Brain microvascular endothelial cell (primary cell): ENCODE results near the gene PCDH1.

Experiments
- DNase-seq: peaks from one replicate; pipeline ENCODE4 v3.0.0-alpha.2; 2020
- H3K27ac ChIP-seq: fragments of 250-450 bp; sonication (Bioruptor Pico); 2 replicates; pipeline ENCODE4 v1.5.1; 2020; ENCODE audit warnings: mild to moderate bottlenecking, moderate library complexity
- H3K27me3 ChIP-seq: fragments of 250-450 bp; sonication (Bioruptor Pico); replicated peaks from 2 replicates; pipeline ENCODE4 v1.5.1; 2020; ENCODE audit warnings: mild to moderate bottlenecking
- H3K36me3 ChIP-seq: fragments of 250-450 bp; sonication (Bioruptor Pico); replicated peaks from 2 replicates; pipeline ENCODE4 v1.5.1; 2020; ENCODE audit warnings: mild to moderate bottlenecking
- H3K4me3 ChIP-seq: 2 replicates; pipeline ENCODE4 v1.5.1; 2011; ENCODE audit warnings: low read depth, mild to moderate bottlenecking, control low read depth, low read length, moderate library complexity
- in situ Hi-C: cut with HindIII; loops from 2 replicates; pipeline ENCODE4 v1.10.0; 2017; ENCODE audit warnings: low sequenced_read_pairs, low pct_ligation_motif_present
- TF ChIP-seq, protein P1 (sequence below): IDR thresholded peaks from 2 replicates; pipeline ENCODE4 v1.5.1; 2011; ENCODE audit warnings: low read depth, mild to moderate bottlenecking, moderate library complexity, low read length, control low read depth, inconsistent platforms; ENCODE audit errors: missing control alignments

The PCDH1 gene

DNA sequence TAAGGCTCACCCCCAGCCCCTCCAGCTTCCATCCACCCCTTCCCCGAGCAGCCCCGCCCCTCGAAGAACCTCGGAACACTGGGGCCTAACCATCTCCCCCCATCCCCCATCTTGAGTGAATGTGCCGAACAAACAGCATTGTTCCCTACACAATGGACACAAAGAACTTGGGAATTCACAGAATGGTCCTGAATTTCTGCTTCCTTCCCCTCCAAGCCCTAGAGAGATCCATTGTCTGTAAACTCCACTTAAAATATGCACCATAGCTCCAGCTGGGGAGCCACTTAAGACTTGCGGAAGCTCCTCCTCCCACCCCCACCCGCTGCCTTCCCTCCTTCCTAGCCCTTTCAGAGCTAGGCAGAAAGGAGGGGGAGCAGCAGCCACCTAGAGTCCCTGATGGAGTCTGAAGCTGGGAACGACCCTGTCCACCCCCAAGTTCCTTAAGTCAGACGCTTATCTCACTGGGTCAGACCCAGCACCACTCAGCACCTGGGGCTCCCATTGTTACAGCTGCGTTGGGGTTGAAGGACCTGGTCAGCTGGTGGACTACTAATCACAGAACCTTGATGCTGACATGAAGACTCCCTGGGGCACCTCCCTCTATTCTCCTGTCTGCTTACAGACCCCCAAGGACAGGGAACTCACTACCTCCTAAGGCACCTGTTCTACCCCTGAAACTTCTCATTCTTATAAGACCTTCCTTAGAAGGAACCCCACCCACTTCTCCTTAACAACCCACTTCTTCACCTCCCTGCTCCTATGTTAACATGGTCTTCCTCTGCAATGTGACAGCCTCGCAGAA, 61.4 kb downstream of the PCDH1 start:
- DNase-seq, result no peak
- Histone ChIP-seq H3K27ac (no peak overlapping the region), H3K4me3 (no peak overlapping the region), H3K27me3 (peaks cover 4% of the 10 kb centered on the region), H3K36me3 (no peaks in the 10 kb centered on the region)
- in situ Hi-C loops, result no loop called here
- TF ChIP-seq, protein P1, sequence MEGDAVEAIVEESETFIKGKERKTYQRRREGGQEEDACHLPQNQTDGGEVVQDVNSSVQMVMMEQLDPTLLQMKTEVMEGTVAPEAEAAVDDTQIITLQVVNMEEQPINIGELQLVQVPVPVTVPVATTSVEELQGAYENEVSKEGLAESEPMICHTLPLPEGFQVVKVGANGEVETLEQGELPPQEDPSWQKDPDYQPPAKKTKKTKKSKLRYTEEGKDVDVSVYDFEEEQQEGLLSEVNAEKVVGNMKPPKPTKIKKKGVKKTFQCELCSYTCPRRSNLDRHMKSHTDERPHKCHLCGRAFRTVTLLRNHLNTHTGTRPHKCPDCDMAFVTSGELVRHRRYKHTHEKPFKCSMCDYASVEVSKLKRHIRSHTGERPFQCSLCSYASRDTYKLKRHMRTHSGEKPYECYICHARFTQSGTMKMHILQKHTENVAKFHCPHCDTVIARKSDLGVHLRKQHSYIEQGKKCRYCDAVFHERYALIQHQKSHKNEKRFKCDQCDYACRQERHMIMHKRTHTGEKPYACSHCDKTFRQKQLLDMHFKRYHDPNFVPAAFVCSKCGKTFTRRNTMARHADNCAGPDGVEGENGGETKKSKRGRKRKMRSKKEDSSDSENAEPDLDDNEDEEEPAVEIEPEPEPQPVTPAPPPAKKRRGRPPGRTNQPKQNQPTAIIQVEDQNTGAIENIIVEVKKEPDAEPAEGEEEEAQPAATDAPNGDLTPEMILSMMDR, result no peak

DNA sequence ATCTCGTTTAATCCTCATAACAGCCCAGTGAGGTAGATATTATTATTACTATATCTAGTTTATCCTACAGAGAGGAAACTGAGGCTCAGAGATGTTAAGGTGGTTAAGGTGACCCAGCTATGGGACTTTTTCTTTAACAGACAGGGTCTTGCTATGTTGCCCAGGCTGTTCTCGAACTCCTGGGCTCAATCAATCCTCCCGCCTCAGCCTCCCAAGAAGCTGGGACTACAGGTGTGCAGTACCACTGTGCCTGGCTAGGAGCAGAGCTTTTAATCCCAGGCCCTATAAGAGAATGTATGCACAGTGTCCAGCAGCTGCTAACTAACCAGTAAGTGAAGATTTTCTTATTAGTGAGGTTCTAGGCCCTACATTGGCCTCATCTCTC, 62.4 kb downstream of the PCDH1 start:
- Histone ChIP-seq H3K36me3 (no peaks in the 10 kb centered on the region), H3K4me3 (no peak overlapping the region), H3K27me3 (peaks cover 12% of the 10 kb centered on the region), H3K27ac (no peak overlapping the region)
- TF ChIP-seq, protein P1, result no peak
- DNase-seq, result no peak
- in situ Hi-C loops, result no loop called here

DNA sequence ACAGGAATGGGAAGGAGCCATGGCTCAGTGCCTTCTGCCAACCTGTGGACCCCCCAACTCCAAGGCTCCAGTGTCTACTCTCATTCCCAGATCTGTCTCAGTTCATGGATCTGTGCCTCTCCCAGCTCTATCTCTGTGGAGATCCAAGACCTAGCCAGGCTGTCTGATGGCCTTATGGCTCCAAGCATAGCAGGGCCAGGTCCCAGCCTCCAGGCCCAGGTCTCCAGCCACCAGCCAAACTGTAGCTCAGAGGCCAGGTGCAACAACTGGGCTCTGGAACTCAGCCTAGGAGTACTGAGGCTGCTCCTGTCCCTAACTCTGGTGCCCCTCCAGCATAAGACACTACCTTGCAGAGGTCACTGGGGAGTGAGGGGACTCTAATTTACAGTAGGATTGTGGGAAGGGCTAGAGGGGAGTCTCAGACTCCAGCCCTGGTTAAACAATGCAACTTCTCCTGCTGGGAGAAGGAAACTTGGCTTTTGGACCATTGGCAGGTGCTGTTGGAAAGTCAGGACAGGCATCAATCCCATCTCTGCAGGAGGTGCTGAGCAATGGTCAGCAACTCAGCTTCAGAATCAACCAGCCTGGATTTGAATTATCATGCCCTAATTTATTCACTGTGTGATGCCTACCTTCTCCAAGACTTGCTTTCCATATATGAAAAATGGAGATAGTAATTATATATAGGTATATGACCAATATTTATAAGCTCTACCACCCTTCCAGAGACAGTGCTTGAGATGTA, 63.0 kb downstream of the PCDH1 start:
- in situ Hi-C loops, result no loop called here
- TF ChIP-seq, protein P1, result no peak

DNA sequence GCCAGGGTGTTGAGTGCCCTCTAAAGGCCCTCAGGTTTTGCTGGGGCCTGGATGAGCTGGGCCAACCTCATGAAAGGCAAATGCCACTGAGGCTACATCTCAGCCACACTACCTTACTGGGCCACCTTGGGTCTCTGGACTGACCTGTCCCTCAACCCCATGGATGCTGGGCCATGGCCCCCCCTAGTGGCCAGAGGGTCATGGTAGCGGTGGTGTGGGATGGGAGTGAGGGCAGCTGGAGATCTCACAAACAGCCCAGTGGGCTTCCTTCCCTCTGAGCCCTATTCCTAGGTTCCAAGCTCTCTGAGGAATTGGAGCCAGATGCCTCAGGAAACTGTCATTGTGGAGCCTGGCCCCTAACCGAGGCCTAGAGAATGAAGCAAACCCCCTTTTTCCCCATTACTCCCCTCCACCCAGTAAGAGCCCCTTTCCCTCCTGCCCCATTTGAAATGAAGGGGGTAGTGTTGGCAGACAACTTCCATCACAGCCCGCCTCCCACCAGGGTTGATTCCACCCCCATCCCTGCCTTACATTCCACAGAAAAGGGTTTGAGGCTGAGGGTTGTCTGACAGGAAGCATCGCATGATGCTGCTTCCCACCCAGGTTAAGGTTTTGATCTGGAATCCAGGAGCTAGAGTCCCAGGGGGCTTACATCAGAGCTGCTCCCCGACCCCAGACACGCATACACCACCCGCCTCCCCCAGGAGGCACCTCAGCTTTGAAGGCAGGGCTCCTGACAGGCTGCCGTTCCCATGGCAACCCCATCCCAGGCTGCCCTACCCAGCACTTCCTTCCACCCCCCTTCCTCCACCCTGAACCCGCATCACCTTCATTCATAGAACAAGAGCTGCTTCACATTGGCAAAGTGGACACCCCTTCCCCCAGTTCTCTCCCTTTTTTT, 63.9 kb downstream of the PCDH1 start:
- in situ Hi-C loops, result no loop called here
- peak; percentile 9 for DNase-seq

More for the DNA sequence above, 63.0 kb downstream of the PCDH1 start:
- H3K36me3 ChIP-seq, result no peaks in the 10 kb centered on the region
- peaks cover 12% of the 10 kb centered on the region for H3K27me3 ChIP-seq
- no peak overlapping the region for H3K4me3 ChIP-seq
- H3K27ac ChIP-seq, result no peak overlapping the region
- DNase-seq, result no peak

DNA sequence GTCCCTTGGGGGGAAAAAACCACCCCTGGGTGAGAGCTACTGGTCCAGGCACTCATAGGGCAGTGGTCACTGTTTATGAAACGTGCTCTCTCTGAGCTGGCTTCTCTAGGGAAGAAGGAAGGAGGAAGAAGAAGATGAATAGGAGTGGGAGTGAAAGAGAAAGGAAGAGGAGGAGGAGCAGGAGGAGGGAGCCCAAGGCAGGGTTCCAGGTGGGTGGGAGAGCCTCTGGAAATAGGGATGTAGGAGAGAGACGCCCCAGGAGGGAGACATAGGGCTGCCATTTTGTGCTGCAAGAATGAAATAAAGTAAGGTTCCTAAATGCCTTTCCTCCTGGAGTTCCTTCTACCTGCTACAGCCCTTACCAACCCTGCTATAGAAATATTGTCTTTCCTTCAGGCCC, 65.7 kb downstream of the PCDH1 start:
- TF ChIP-seq, protein P1, result no peak
- H3K4me3 ChIP-seq, result no peak overlapping the region
- H3K36me3 ChIP-seq, result no peaks in the 10 kb centered on the region
- in situ Hi-C loops, result no loop called here
- no peak overlapping the region for H3K27ac ChIP-seq
- no peak for DNase-seq
- H3K27me3 ChIP-seq, result peaks cover 22% of the 10 kb centered on the region

More for the DNA sequence above, 63.9 kb downstream of the PCDH1 start:
- Histone ChIP-seq H3K27ac (no peak overlapping the region), H3K27me3 (peaks cover 18% of the 10 kb centered on the region), H3K4me3 (no peak overlapping the region), H3K36me3 (no peaks in the 10 kb centered on the region)
- TF ChIP-seq, protein P1, result peak; percentile 81
